HG02885 (cell line): ENCODE data around the gene SOX10.
A peak's percentile ranks its signal among the peaks of the same experiment; 100 is the strongest.

Experiments used
- ATAC-seq: cut with Tn5 transposase; IDR thresholded peaks from one replicate; pipeline ENCODE4 v1.9.1; 2021; ENCODE audit warnings: mild to moderate bottlenecking; ENCODE audit not compliant: unreplicated experiment, poor library complexity

SOX10 gene

GRCh38 chr22:37933711-37934376, 50.5 kb downstream of the SOX10 start:
- ATAC-seq: peak; percentile 83

GRCh38 chr22:37932821-37933578, 51.4 kb downstream of the SOX10 start:
- no peak for ATAC-seq

- ATAC-seq: no peak
Measured at GRCh38 chr22:37932401-37932800, 52.0 kb downstream of the SOX10 start.

- no peak for ATAC-seq
Measured at GRCh38 chr22:37931893-37932389, 52.4 kb downstream of the SOX10 start.

GRCh38 chr22:37930952-37931440, 53.4 kb downstream of the SOX10 start:
- no peak for ATAC-seq

GRCh38 chr22:37930270-37930951, 53.9 kb downstream of the SOX10 start:
- ATAC-seq: no peak

GRCh38 chr22:37929390-37929789, 55.0 kb downstream of the SOX10 start:
- no peak for ATAC-seq

GRCh38 chr22:37927637-37927936, 56.8 kb downstream of the SOX10 start:
- no peak for ATAC-seq

GRCh38 chr22:37926771-37927636, 57.4 kb downstream of the SOX10 start:
- ATAC-seq: no peak

GRCh38 chr22:37926358-37926757, 58.0 kb downstream of the SOX10 start:
- no peak for ATAC-seq

- ATAC-seq: no peak
Measured at GRCh38 chr22:37925767-37926166, 58.6 kb downstream of the SOX10 start.

- ATAC-seq: no peak
Measured at GRCh38 chr22:37925330-37925729, 59.0 kb downstream of the SOX10 start.

GRCh38 chr22:37924386-37925065, 59.8 kb downstream of the SOX10 start:
- no peak for ATAC-seq

- no peak for ATAC-seq
Measured at GRCh38 chr22:37923927-37924326, 60.4 kb downstream of the SOX10 start.
